HEK293 (cell line): ENCODE results near the gene CLDN15.

Experiments
- CTCF ChIP-seq: fragments of 450-650 bp; formaldehyde crosslinking; IDR thresholded peaks from 2 replicates; pipeline ENCODE4 v1.5.1; 2016; ENCODE audit warnings: missing biosample characterization, missing genetic modification characterization
- KLF16 ChIP-seq: fragments of 450-650 bp; formaldehyde crosslinking; IDR thresholded peaks from 2 replicates; pipeline ENCODE4 v1.5.1; 2017; ENCODE audit warnings: missing biosample characterization, missing genetic modification characterization
- KLF9 ChIP-seq: fragments of 450-650 bp; formaldehyde crosslinking; IDR thresholded peaks from 2 replicates; pipeline ENCODE4 v1.5.1; 2016; ENCODE audit warnings: missing biosample characterization, missing genetic modification characterization, low read depth
- PATZ1 ChIP-seq: fragments of 450-650 bp; formaldehyde crosslinking; IDR thresholded peaks from 2 replicates; pipeline ENCODE4 v1.5.1; 2016; ENCODE audit warnings: missing biosample characterization, missing genetic modification characterization
- PRDM1 ChIP-seq: fragments of 450-650 bp; formaldehyde crosslinking; IDR thresholded peaks from 2 replicates; pipeline ENCODE4; 2016; ENCODE audit warnings: missing biosample characterization, missing genetic modification characterization
- SETDB1 ChIP-seq: IDR thresholded peaks from one replicate; pipeline ENCODE4 v1.6.1; 2017; ENCODE audit warnings: mild to moderate bottlenecking, low read length, moderate library complexity, mixed read lengths; ENCODE audit not compliant: insufficient read length
- ZNF114 ChIP-seq: fragments of 450-650 bp; formaldehyde crosslinking; IDR thresholded peaks from 2 replicates; pipeline ENCODE4 v1.5.0; 2017; ENCODE audit warnings: missing biosample characterization, missing genetic modification characterization
- ZNF16 ChIP-seq: fragments of 450-650 bp; formaldehyde crosslinking; IDR thresholded peaks from 2 replicates; pipeline ENCODE4 v1.5.1; 2016; ENCODE audit warnings: low read depth, missing biosample characterization, missing genetic modification characterization
- ZNF274 ChIP-seq, 2 experiments: fragments of 200-500 bp in 1 of 2; fragments of 450-650 bp in 1 of 2; sonication (Bioruptor generic) in 1 of 2; formaldehyde crosslinking in 1 of 2; IDR thresholded peaks; 2 replicates each; pipeline versions ENCODE4 v1.5.1 to v1.6.1; 2014 to 2016; ENCODE audit warnings: borderline replicate concordance in 1 of 2, inconsistent platforms in 1 of 2, low read length in 1 of 2, missing biosample characterization in 1 of 2, missing genetic modification characterization in 1 of 2
- ZNF335 ChIP-seq: fragments of 450-650 bp; formaldehyde crosslinking; conservative IDR thresholded peaks from 2 replicates; pipeline ENCODE4 v1.5.1; 2016; ENCODE audit warnings: missing biosample characterization, missing genetic modification characterization
- ZNF571 ChIP-seq: fragments of 450-650 bp; formaldehyde crosslinking; IDR thresholded peaks from 2 replicates; pipeline ENCODE4 v1.5.0; 2017; ENCODE audit warnings: missing biosample characterization, missing genetic modification characterization

- TF ChIP-seq ZNF274 (IDR thresholded peaks at IDR 0.05; ENCODE audit: low read length) (no peak), ZNF274 (tag by site-specific recombination; IDR thresholded peaks at IDR 0.05; ENCODE audit: borderline replicate concordance) (no peak), CTCF (tag by site-specific recombination) (no peak), ZNF335 (tag by site-specific recombination) (no peak), ZNF114 (tag by site-specific recombination) (no peak), PATZ1 (tag by site-specific recombination) (no peak), KLF16 (no peak), PRDM1 (tag by site-specific recombination) (no peak), SETDB1 (no peak), ZNF16 (tag by site-specific recombination) (no peak), KLF9 (no peak), ZNF571 (tag by site-specific recombination) (no peak)
Measured at GRCh38 chr7:101241443-101242349, 4.1 kb upstream of the CLDN15 start.
